HG03442 (cell line): Measurements from ENCODE around the gene CD44.

Source experiments
- ATAC-seq: cut with Tn5 transposase; IDR thresholded peaks from one replicate; pipeline ENCODE4 v1.9.1; 2021; ENCODE audit warnings: mild to moderate bottlenecking, moderate library complexity; ENCODE audit not compliant: unreplicated experiment

The CD44 gene

GRCh38 chr11:35173616-35174566, 34.9 kb downstream of the CD44 start:
- no peak for ATAC-seq

GRCh38 chr11:35174666-35175065, 35.7 kb downstream of the CD44 start:
- ATAC-seq: no peak

- ATAC-seq: no peak
Observed at GRCh38 chr11:35177370-35177769, 38.4 kb downstream of the CD44 start.

GRCh38 chr11:35178067-35178805, 39.3 kb downstream of the CD44 start:
- no peak for ATAC-seq

- ATAC-seq: no peak
Observed at GRCh38 chr11:35178873-35179272, 39.9 kb downstream of the CD44 start.

GRCh38 chr11:35179466-35180135, 40.6 kb downstream of the CD44 start:
- ATAC-seq: no peak

- no peak for ATAC-seq
Observed at GRCh38 chr11:35180317-35181233, 41.6 kb downstream of the CD44 start.

- ATAC-seq: peak; percentile 56
Observed at GRCh38 chr11:35182317-35182939, 43.5 kb downstream of the CD44 start.

GRCh38 chr11:35183326-35183925, 44.5 kb downstream of the CD44 start:
- ATAC-seq: no peak

GRCh38 chr11:35185696-35186095, 46.7 kb downstream of the CD44 start:
- no peak for ATAC-seq

GRCh38 chr11:35187996-35188395, 49.0 kb downstream of the CD44 start:
- no peak for ATAC-seq

- ATAC-seq: no peak
Observed at GRCh38 chr11:35190804-35191348, 51.9 kb downstream of the CD44 start.

- ATAC-seq: no peak
Observed at GRCh38 chr11:35192347-35192746, 53.4 kb downstream of the CD44 start.

GRCh38 chr11:35193767-35194166, 54.8 kb downstream of the CD44 start:
- ATAC-seq: no peak

GRCh38 chr11:35197292-35197691, 58.3 kb downstream of the CD44 start:
- ATAC-seq: no peak

- no peak for ATAC-seq
Observed at GRCh38 chr11:35200811-35201341, 61.9 kb downstream of the CD44 start.

GRCh38 chr11:35204614-35205013, 65.6 kb downstream of the CD44 start:
- ATAC-seq: no peak

- no peak for ATAC-seq
Observed at GRCh38 chr11:35206616-35207015, 67.6 kb downstream of the CD44 start.
